Ovary (tissue), 3 donors: Measurements from ENCODE around the gene RBM3.

Experiments used
- CTCF ChIP-seq, 3 donors: fragments of 450-650 bp in 2 of 3; fragments of 200-600 bp in 1 of 3; IDR thresholded peaks; one replicate each; pipeline versions ENCODE4 v1.5.1 to v1.8.0; 2016 to 2022; ENCODE audit warnings: antibody characterized with exemption in 3 of 3, mild to moderate bottlenecking in 1 of 3
- EP300 ChIP-seq: sonication (generic); formaldehyde crosslinking; IDR thresholded peaks from one replicate; pipeline ENCODE4 v1.6.1; 2017; ENCODE audit warnings: antibody characterized with exemption
- POLR2A ChIP-seq: fragments of 450-650 bp; IDR thresholded peaks from one replicate; pipeline ENCODE4 v1.6.1; 2017; ENCODE audit warnings: antibody characterized with exemption, mild to moderate bottlenecking, moderate library complexity
- donor health status: DM: no; HTN: no; CAD: no.

- TF ChIP-seq POLR2A (no peak), CTCF (IDR thresholded peaks at IDR 0.05) (no peak), EP300 (no peak)
These were observed 1.4 kb downstream of the RBM3 start for GRCh38 chrX:48575642-48576041.
